Keratinocyte (primary cell): ENCODE measurements around the gene IL21R.

Experiments used
- EZH2 ChIP-seq: IDR thresholded peaks from one replicate; pipeline ENCODE4 v1.6.1; 2012; ENCODE audit warnings: inconsistent platforms, mild to moderate bottlenecking, low read length, moderate library complexity
- TF ChIP-seq, protein P1 (sequence below), 3 experiments: IDR thresholded peaks in 1 of 3; conservative IDR thresholded peaks in 1 of 3; optimal IDR thresholded peaks in 1 of 3; 2 replicates in 2 of 3; 3 replicates in 1 of 3; pipeline versions ENCODE3 to v1.5.1; 2011; ENCODE audit warnings: low read length in 3 of 3, mild to moderate bottlenecking in 3 of 3, moderate library complexity in 2 of 3, control low read depth in 1 of 3, inconsistent platforms in 1 of 3; ENCODE audit not compliant: insufficient read depth in 2 of 3; ENCODE audit errors: extremely low read depth in 1 of 3

DNA sequence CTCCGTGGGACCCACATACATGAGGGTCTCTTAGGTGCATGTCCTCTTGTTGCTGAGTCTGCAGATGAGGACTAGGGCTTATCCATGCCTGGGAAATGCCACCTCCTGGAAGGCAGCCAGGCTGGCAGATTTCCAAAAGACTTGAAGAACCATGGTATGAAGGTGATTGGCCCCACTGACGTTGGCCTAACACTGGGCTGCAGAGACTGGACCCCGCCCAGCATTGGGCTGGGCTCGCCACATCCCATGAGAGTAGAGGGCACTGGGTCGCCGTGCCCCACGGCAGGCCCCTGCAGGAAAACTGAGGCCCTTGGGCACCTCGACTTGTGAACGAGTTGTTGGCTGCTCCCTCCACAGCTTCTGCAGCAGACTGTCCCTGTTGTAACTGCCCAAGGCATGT lies 38.2 kb upstream of the IL21R start:
- TF ChIP-seq, protein P1, sequence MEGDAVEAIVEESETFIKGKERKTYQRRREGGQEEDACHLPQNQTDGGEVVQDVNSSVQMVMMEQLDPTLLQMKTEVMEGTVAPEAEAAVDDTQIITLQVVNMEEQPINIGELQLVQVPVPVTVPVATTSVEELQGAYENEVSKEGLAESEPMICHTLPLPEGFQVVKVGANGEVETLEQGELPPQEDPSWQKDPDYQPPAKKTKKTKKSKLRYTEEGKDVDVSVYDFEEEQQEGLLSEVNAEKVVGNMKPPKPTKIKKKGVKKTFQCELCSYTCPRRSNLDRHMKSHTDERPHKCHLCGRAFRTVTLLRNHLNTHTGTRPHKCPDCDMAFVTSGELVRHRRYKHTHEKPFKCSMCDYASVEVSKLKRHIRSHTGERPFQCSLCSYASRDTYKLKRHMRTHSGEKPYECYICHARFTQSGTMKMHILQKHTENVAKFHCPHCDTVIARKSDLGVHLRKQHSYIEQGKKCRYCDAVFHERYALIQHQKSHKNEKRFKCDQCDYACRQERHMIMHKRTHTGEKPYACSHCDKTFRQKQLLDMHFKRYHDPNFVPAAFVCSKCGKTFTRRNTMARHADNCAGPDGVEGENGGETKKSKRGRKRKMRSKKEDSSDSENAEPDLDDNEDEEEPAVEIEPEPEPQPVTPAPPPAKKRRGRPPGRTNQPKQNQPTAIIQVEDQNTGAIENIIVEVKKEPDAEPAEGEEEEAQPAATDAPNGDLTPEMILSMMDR (optimal IDR thresholded peaks at IDR 0.05 in 1 of 3, IDR thresholded peaks at IDR 0.05 in 1 of 3, conservative IDR thresholded peaks at IDR 0.05 in 1 of 3; ENCODE audit: extremely low read depth in 1 of 3, insufficient read depth in 2 of 3, low read length in 3 of 3), result no peak
- TF ChIP-seq EZH2, result no peak
